Hepatocyte (in vitro differentiated cells): ENCODE results near the gene PCDHB6. TPM values are rescaled to one million over a fixed set of nuclear protein-coding genes. Genes with fewer than 3 reads are reported as not detected.
A peak's percentile ranks its signal among the peaks of the same experiment; 100 is the strongest.
"Not testable (repeated sequence)": the region's sequence is repeated elsewhere in the genome, so short reads cannot be mapped to it uniquely, and the experiment has no call there.

Experiments
- DNase-seq: peaks from one replicate; pipeline ENCODE4 v3.0.0-alpha.2; 2016; ENCODE audit warnings: low spot score
- H2AFZ ChIP-seq: fragments of 200-600 bp; sonication (generic); 2 replicates; pipeline ENCODE4 v1.6.0; 2016; ENCODE audit warnings: antibody characterized with exemption, mild to moderate bottlenecking
- H3K27ac ChIP-seq: fragments of 200-600 bp; sonication (generic); 2 replicates; pipeline ENCODE4 v1.5.1; 2016; ENCODE audit warnings: mild to moderate bottlenecking
- H3K27me3 ChIP-seq: fragments of 200-600 bp; sonication (generic); 2 replicates; pipeline ENCODE4 v1.6.1; 2016
- H3K36me3 ChIP-seq: fragments of 200-600 bp; sonication (generic); replicated peaks from 2 replicates; pipeline ENCODE4 v1.5.1; 2016; ENCODE audit warnings: low read depth; ENCODE audit not compliant: insufficient read depth
- H3K4me1 ChIP-seq: fragments of 200-600 bp; sonication (generic); 2 replicates; pipeline ENCODE4 v1.5.1; 2016; ENCODE audit warnings: mild to moderate bottlenecking, moderate library complexity; ENCODE audit not compliant: insufficient read depth
- H3K4me2 ChIP-seq: fragments of 200-600 bp; sonication (generic); 2 replicates; pipeline ENCODE4 v1.6.0; 2016
- H3K4me3 ChIP-seq: fragments of 200-600 bp; sonication (generic); 2 replicates; pipeline ENCODE4 v1.5.1; 2016; ENCODE audit warnings: mild to moderate bottlenecking
- H3K79me2 ChIP-seq: fragments of 200-600 bp; sonication (generic); 2 replicates; pipeline ENCODE4 v1.6.0; 2017; ENCODE audit warnings: mild to moderate bottlenecking
- H3K9me2 ChIP-seq: fragments of 200-600 bp; sonication (generic); replicated peaks from 2 replicates; pipeline ENCODE4 v1.6.0; 2017; ENCODE audit warnings: mild to moderate bottlenecking; ENCODE audit not compliant: insufficient read depth
- H3K9me3 ChIP-seq: fragments of 200-600 bp; sonication (generic); 2 replicates; pipeline ENCODE4 v1.5.1; 2016; ENCODE audit warnings: low read depth, mild to moderate bottlenecking
- H4K20me1 ChIP-seq: fragments of 200-600 bp; sonication (generic); 2 replicates; pipeline ENCODE4 v1.6.0; 2016; ENCODE audit warnings: mild to moderate bottlenecking; ENCODE audit not compliant: insufficient read depth, poor library complexity, severe bottlenecking
- EZH2 ChIP-seq: fragments of 200-600 bp; sonication (generic); IDR thresholded peaks from 2 replicates; pipeline ENCODE4 v1.6.1; 2016; ENCODE audit warnings: antibody characterized with exemption, mild to moderate bottlenecking, borderline replicate concordance
- EZH2phosphoT487 ChIP-seq: fragments of 200-600 bp; sonication (generic); IDR thresholded peaks from one replicate; pipeline ENCODE4 v1.6.1; 2018; ENCODE audit warnings: antibody characterized with exemption, mild to moderate bottlenecking, low read depth, moderate library complexity; ENCODE audit not compliant: unreplicated experiment, severe bottlenecking
- WGBS: methylation state at CpG from one replicate; pipeline ENCODE4 v1.1.6; 2016; ENCODE audit warnings: low lambda C conversion rate; ENCODE audit errors: missing lambda C conversion rate; 5-methylcytosine and 5-hydroxymethylcytosine counted together
- polyA plus RNA-seq: library from polyadenylated mRNA; unstranded; fragments of >200 nt; fragmentation: Nextera tagmentation; extraction: Ambion mirVana; gene quantifications from 2 replicates; pipeline ENCODE4 v1.2.1, GENCODE V29; 2016
- total RNA-seq: library from RNA; depleted of rRNA; stranded (reverse); fragments of >200 nt; gene quantifications from 2 replicates; pipeline ENCODE4 v1.2.3, GENCODE V29; 2014
- TF ChIP-seq, protein P1 (sequence below): fragments of 200-600 bp; sonication (generic); IDR thresholded peaks from 2 replicates; pipeline ENCODE4 v1.5.1; 2016; ENCODE audit warnings: antibody characterized with exemption, mild to moderate bottlenecking; ENCODE audit not compliant: poor library complexity

The PCDHB6 gene
- total and polyA plus RNA-seq, 2 experiments from 2014 or later = 1.1 TPM; not detected in 1

DNA sequence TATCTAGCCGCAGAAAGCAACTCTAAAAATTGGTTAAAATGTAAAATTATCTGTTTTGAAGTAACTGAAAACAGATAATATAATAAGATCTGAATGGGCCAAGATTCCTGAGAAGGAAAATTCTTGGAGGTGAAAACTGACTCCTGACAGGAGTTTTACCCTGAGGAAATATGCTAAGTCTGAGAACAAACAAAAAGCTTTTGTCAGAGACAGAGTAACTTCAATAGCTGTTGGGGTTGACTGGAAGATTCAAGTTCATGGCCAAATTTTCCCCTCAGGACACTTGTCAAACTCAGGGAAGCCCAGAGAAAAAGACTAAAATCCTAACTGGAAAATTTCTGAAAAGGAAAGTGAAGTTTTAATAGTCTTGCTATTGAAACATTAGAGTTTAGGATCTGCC, 22.6 kb upstream of the PCDHB6 start:
- WGBS = 78% methylated on average over 1 of the region's 1 CpG
- peaks cover 8% of the 10 kb centered on the region for H3K9me3 ChIP-seq

DNA sequence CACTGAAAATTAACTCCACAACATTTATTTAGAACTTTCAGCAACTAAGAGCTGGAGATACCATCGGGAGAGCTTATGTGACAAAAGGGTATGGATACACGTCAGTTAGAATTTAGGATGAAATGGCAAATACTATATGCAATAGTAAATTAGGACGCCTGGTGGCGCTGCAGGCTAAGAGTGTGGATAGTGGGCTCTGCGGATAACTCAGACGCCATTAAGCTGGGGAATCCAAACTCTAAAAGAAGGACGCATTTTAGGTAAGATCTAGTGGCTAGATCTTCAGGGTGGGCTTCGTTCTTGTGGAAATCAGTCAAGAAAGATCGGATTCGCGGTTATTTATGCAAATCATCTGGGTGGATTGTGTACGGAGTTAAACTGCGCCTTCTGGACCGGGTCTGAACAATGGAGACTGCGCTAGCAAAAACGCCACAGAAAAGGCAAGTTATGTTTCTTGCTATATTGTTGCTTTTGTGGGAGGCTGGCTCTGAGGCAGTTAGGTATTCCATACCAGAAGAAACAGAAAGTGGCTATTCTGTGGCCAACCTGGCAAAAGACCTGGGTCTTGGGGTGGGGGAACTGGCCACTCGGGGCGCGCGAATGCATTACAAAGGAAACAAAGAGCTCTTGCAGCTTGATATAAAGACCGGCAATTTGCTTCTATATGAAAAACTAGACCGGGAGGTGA, 14.7 kb upstream of the PCDHB6 start, which contains the start of gene PCDHB5:
Gene PCDHB5, plus strand, starts transcription at position 177 of the 688 bp plus-strand sequence. Its CDS starts 229 bp downstream, at position 406.
- no peaks in the 10 kb centered on the region for H3K9me2 ChIP-seq
- H3K27me3 ChIP-seq = no peaks in the 10 kb centered on the region
- peak; percentile 36 for DNase-seq
- no peaks in the 10 kb centered on the region for H4K20me1 ChIP-seq
- H3K79me2 ChIP-seq = no peaks in the 10 kb centered on the region
- H3K4me2 ChIP-seq = peak within 1 kb of the TSS; percentile 50
- TF ChIP-seq, protein P1, sequence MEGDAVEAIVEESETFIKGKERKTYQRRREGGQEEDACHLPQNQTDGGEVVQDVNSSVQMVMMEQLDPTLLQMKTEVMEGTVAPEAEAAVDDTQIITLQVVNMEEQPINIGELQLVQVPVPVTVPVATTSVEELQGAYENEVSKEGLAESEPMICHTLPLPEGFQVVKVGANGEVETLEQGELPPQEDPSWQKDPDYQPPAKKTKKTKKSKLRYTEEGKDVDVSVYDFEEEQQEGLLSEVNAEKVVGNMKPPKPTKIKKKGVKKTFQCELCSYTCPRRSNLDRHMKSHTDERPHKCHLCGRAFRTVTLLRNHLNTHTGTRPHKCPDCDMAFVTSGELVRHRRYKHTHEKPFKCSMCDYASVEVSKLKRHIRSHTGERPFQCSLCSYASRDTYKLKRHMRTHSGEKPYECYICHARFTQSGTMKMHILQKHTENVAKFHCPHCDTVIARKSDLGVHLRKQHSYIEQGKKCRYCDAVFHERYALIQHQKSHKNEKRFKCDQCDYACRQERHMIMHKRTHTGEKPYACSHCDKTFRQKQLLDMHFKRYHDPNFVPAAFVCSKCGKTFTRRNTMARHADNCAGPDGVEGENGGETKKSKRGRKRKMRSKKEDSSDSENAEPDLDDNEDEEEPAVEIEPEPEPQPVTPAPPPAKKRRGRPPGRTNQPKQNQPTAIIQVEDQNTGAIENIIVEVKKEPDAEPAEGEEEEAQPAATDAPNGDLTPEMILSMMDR = peak; percentile 24
- no peak for TF ChIP-seq EZH2phosphoT487
- no peaks in the 10 kb centered on the region for H3K36me3 ChIP-seq
- H2AFZ ChIP-seq = peak within 1 kb of the TSS; percentile 31
- peaks cover 49% of the 10 kb centered on the region for H3K9me3 ChIP-seq
- H3K4me3 ChIP-seq = peak within 1 kb of the TSS; percentile 4
- 54% methylated on average over 22 of the region's 22 CpGs for WGBS
- H3K4me1 ChIP-seq = no peaks in the 10 kb centered on the region
- H3K27ac ChIP-seq = peak within 1 kb of the TSS; percentile 57

More for the DNA sequence above, 22.6 kb upstream of the PCDHB6 start:
- DNase-seq = no peak
- Histone ChIP-seq H3K36me3 (no peaks in the 10 kb centered on the region), H4K20me1 (no peaks in the 10 kb centered on the region), H3K79me2 (no peaks in the 10 kb centered on the region), H3K4me1 (no peaks in the 10 kb centered on the region), H3K4me3 (no peak overlapping the region), H3K27me3 (no peaks in the 10 kb centered on the region), H2AFZ (no peak overlapping the region), H3K4me2 (no peak overlapping the region), H3K27ac (no peak overlapping the region), H3K9me2 (no peaks in the 10 kb centered on the region)
- TF ChIP-seq, protein P1 = no peak
- no peak for TF ChIP-seq EZH2phosphoT487
- no peak for TF ChIP-seq EZH2

DNA sequence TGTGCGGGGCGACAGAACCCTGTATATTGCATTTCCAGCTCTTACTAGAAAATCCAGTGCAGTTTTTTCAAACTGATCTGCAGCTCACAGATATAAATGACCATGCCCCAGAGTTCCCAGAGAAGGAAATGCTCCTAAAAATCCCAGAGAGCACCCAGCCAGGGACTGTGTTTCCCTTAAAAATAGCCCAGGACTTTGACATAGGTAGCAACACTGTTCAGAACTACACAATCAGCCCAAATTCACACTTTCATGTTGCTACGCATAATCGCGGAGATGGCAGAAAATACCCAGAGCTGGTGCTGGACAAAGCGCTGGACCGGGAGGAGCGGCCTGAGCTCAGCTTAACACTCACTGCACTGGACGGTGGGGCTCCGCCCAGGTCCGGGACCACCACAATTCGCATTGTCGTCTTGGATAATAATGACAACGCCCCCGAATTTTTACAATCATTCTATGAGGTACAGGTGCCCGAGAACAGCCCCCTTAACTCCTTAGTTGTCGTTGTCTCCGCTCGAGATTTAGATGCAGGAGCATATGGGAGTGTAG, 14.1 kb upstream of the PCDHB6 start:
- Histone ChIP-seq H3K9me2 (no peaks in the 10 kb centered on the region), H3K27ac (no peak overlapping the region), H3K4me3 (peak overlapping the region; percentile 4), H3K4me2 (peak overlapping the region; percentile 50), H2AFZ (peak overlapping the region; percentile 31), H3K79me2 (no peaks in the 10 kb centered on the region), H3K36me3 (no peaks in the 10 kb centered on the region), H4K20me1 (no peaks in the 10 kb centered on the region), H3K4me1 (no peaks in the 10 kb centered on the region), H3K27me3 (no peaks in the 10 kb centered on the region), H3K9me3 (peaks cover 49% of the 10 kb centered on the region)
- DNase-seq = no peak
- WGBS = 78% methylated on average over 19 of the region's 19 CpGs
- TF ChIP-seq EZH2phosphoT487 (no peak), EZH2 (no peak)
- TF ChIP-seq, protein P1 = no peak

DNA sequence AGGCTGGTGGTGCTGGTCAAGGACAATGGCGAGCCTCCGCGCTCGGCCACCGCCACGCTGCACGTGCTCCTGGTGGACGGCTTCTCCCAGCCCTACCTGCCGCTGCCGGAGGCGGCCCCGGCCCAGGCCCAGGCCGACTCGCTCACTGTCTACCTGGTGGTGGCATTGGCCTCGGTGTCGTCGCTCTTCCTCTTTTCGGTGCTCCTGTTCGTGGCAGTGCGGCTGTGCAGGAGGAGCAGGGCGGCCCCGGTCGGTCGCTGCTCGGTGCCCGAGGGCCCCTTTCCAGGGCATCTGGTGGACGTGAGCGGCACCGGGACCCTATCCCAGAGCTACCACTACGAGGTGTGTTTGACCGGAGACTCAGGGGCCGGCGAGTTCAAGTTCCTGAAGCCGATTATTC, 12.5 kb upstream of the PCDHB6 start:
- H3K4me3 ChIP-seq, H3K4me2 ChIP-seq, DNase-seq, H3K27me3 ChIP-seq, H3K9me2 ChIP-seq, H4K20me1 ChIP-seq, H3K27ac ChIP-seq, H3K79me2 ChIP-seq, H3K36me3 ChIP-seq, H3K4me1 ChIP-seq, H2AFZ ChIP-seq: not testable (repeated sequence)
- peaks cover 45% of the 10 kb centered on the region for H3K9me3 ChIP-seq
- 97% methylated on average over 19 of the region's 34 CpGs for WGBS
